Activated CD8-positive, alpha-beta T cell treated with anti-CD3 and anti-CD28 coated beads for 36 hours (primary cell): ENCODE measurements around the gene BABAM1. TPM values are rescaled to one million over a fixed set of nuclear protein-coding genes. Genes with fewer than 3 reads are reported as not detected.

ENCODE experiments used
- ATAC-seq: fragments of 200-7000 bp; cut with Tn5 transposase; one replicate; pipeline ENCODE4 v1.10.0; 2021; ENCODE audit warnings: mild to moderate bottlenecking, moderate library complexity
- CTCF ChIA-PET: fragments of 350-600 bp; sonication (Branson Sonifier 250); formaldehyde crosslinking; loops from one replicate; lab custom pipeline; 2021; ENCODE audit warnings: antibody characterized with exemption; lab: Charles Lee
- POLR2A ChIA-PET: fragments of 350-600 bp; sonication (Branson Sonifier 250); formaldehyde crosslinking; loops from one replicate; lab custom pipeline; 2021; ENCODE audit warnings: antibody characterized with exemption; lab: Charles Lee
- DNase-seq: peaks from one replicate; pipeline ENCODE4 v3.0.0-alpha.2; 2020
- H3K27ac Mint-ChIP-seq: one replicate; pipeline ENCODE4 v1.8.0; 2021; ENCODE audit warnings: mild to moderate bottlenecking, mixed read lengths
- H3K27me3 Mint-ChIP-seq: one replicate; pipeline ENCODE4 v1.8.0; 2021; ENCODE audit warnings: mixed read lengths
- H3K36me3 Mint-ChIP-seq: one replicate; pipeline ENCODE4 v1.8.0; 2021; ENCODE audit warnings: low read depth, mixed read lengths
- H3K4me1 Mint-ChIP-seq: one replicate; pipeline ENCODE4 v1.8.0; 2021; ENCODE audit warnings: low read depth, mixed read lengths
- H3K4me3 Mint-ChIP-seq: one replicate; pipeline ENCODE4 v1.8.0; 2021; ENCODE audit warnings: mild to moderate bottlenecking, moderate library complexity, mixed read lengths
- H3K9me3 Mint-ChIP-seq: one replicate; pipeline ENCODE4 v1.8.0; 2021; ENCODE audit warnings: mixed read lengths
- CTCF ChIP-seq: fragments of 200-600 bp; IDR thresholded peaks from one replicate; pipeline ENCODE4 v1.8.0; 2022; ENCODE audit warnings: antibody characterized with exemption, mild to moderate bottlenecking
- intact Hi-C: fragments of 100-400 bp; cut with micrococcal nuclease; formaldehyde crosslinking; loops from one replicate; pipeline ENCODE4 v1.10.0; 2022
- total RNA-seq, 2 experiments: library from RNA; stranded (reverse); gene quantifications; one replicate each; pipeline ENCODE4 v1.2.3, GENCODE V29; 2021

BABAM1 gene
- total RNA-seq, 2 experiments from 2014 or later: 105 to 106 TPM

GRCh38 chr19:17255150-17255621, 12.1 kb upstream of the BABAM1 start:
- no peak overlapping the region for H3K4me3 Mint-ChIP-seq
- intact Hi-C loops: no loop called here
- no peaks in the 10 kb centered on the region for H3K4me1 Mint-ChIP-seq
- no peaks in the 10 kb centered on the region for H3K27me3 Mint-ChIP-seq
- no peaks in the 10 kb centered on the region for H3K36me3 Mint-ChIP-seq
- no peak for TF ChIP-seq CTCF
- ATAC-seq (no peak), DNase-seq (no peak)
- no peak overlapping the region for H3K27ac Mint-ChIP-seq
- POLR2A ChIA-PET: no interaction called here
- CTCF ChIA-PET: interaction anchor here (1.1 to 6.3 kb wide), 5 partner anchors 10 to 35 kb away, joined by 4 to 46 read pairs (median 5); partner anchors contain the start of genes ANKLE1 and BABAM1
- H3K9me3 Mint-ChIP-seq: no peaks in the 10 kb centered on the region

- no peak for TF ChIP-seq CTCF
- CTCF ChIA-PET: interaction anchor here (1.5 to 6.3 kb wide), 4 partner anchors 9 to 34 kb away, joined by 4 to 46 read pairs (median 8); partner anchors contain the start of gene ANKLE1
- Mint-ChIP-seq H3K4me1 (peaks cover 5% of the 10 kb centered on the region), H3K27ac (no peak overlapping the region), H3K9me3 (no peaks in the 10 kb centered on the region), H3K27me3 (no peaks in the 10 kb centered on the region), H3K4me3 (no peak overlapping the region), H3K36me3 (no peaks in the 10 kb centered on the region)
- intact Hi-C loops: no loop called here
- DNase-seq (no peak), ATAC-seq (no peak)
- POLR2A ChIA-PET: interaction anchor here (1.0 kb wide), 1 partner anchor 25 kb away, joined by 3 read pairs; no protein-coding TSS in a partner anchor
These were observed 11.1 kb upstream of the BABAM1 start for GRCh38 chr19:17256130-17256529.

- TF ChIP-seq CTCF: no peak
- no peak for ATAC-seq
- CTCF ChIA-PET: interaction anchor here (0.7 to 6.3 kb wide), 7 partner anchors 8 to 1192 kb away, joined by 3 to 46 read pairs (median 4); partner anchors contain the start of genes ANKLE1 and BABAM1
- DNase-seq: no peak
- no peaks in the 10 kb centered on the region for H3K9me3 Mint-ChIP-seq
- H3K27ac Mint-ChIP-seq: no peak overlapping the region
- intact Hi-C loops: no loop called here
- POLR2A ChIA-PET: interaction anchor here (0.6 to 3.0 kb wide), 3 partner anchors 16 to 44 kb away, joined by 3 to 9 read pairs (median 5); partner anchors contain the start of genes ANKLE1 and USE1
- H3K27me3 Mint-ChIP-seq: no peaks in the 10 kb centered on the region
- H3K36me3 Mint-ChIP-seq: no peaks in the 10 kb centered on the region
- no peak overlapping the region for H3K4me3 Mint-ChIP-seq
- H3K4me1 Mint-ChIP-seq: peaks cover 5% of the 10 kb centered on the region
These were observed 8.0 kb upstream of the BABAM1 start for GRCh38 chr19:17259118-17259780.

GRCh38 chr19:17259934-17260333, 7.3 kb upstream of the BABAM1 start:
- Mint-ChIP-seq H3K9me3 (no peaks in the 10 kb centered on the region), H3K4me1 (peaks cover 8% of the 10 kb centered on the region), H3K36me3 (no peaks in the 10 kb centered on the region), H3K4me3 (no peak overlapping the region), H3K27me3 (no peaks in the 10 kb centered on the region), H3K27ac (no peak overlapping the region)
- POLR2A ChIA-PET: interaction anchor here (0.6 to 3.0 kb wide), 2 partner anchors 22 to 193 kb away, joined by 3 to 9 read pairs; partner anchors contain the start of gene ANKLE1
- ATAC-seq (no peak), DNase-seq (no peak)
- TF ChIP-seq CTCF: no peak
- intact Hi-C loops: no loop called here
- CTCF ChIA-PET: interaction anchor here (0.7 to 6.3 kb wide), 19 partner anchors 8 to 195 kb away, joined by 3 to 46 read pairs (median 4); partner anchors contain the start of genes ANKLE1 and USE1
